Measurements from ENCODE around the gene CA10. TPM values are rescaled to one million over a fixed set of nuclear protein-coding genes. Genes with fewer than 3 reads are reported as not detected.

CA10 gene
- total and polyA plus RNA-seq, 2 of the 4 experiments (the other 2 are of a cell fraction), result not detected

DNA sequence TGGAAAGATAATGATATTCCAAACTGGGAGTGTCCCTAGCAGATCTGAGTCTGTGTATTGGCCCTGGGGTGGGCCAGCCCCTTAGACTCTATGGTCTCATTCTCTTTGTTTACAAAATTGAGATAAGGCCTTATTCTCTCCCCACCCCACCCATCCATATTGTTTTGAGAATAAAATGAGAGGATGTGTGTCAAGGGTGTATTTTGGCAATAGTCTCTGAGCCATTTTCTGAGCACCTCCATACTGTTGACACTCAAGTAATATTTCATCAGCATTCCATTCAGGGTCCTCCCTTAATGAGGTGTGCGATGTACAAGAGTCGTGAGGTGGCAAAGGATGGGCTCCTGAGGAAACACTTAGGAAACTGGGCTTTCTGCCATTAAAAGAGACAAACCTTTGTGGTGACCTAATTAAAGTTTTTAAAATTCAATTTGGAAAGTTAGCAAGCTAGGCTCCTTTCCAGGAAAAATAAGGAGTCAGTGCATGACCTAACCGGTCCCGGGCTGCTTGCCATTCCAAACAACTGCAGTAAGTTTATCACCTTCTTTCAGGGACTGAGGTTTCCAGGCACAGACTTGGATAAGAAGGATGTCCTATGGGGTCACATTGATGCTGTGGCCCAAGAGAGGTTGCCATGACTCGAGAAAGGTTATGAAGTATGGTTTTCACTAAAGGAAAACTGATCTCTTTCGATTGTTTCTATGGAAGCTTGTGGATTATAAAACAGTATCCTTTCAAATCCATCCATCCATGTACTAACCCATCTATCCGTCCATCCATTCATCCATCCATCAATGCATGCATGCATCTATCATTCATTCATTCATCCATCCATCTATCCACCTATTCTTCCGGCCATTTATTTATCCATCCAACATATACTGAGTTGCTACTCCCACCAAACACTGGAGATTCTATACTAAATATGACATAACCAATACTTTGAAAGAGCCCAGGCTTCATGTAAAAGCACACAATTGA, 454.9 kb downstream of the CA10 start:
- H3K79me1 ChIP-seq (ENCODE audit: low read depth in 1 of 2, low read length in 2 of 2), result no peaks in the 10 kb centered on the region
- no peak overlapping the region for H2AK9ac ChIP-seq (replicated peaks; ENCODE audit: low read depth, low read length, poor library complexity)
- no peak overlapping the region for H4K91ac ChIP-seq (ENCODE audit: insufficient read depth, low read depth, low read length)
- no peak overlapping the region for H3K27ac ChIP-seq (ENCODE audit: insufficient read depth, low read length)
- peaks cover 20% of the 10 kb centered on the region for H3K9me3 ChIP-seq (ENCODE audit: control insufficient read depth, insufficient read depth, low read length)
- ChIA-PET CTCF (no interaction called here), POLR2A (ENCODE audit: unreplicated experiment) (no interaction called here)
- H2BK15ac ChIP-seq (ENCODE audit: low read depth, low read length), result no peak overlapping the region
- H3K4ac ChIP-seq (ENCODE audit: low read depth, low read length), result no peak overlapping the region
- TF ChIP-seq RCOR1 (IDR thresholded peaks at IDR 0.05; ENCODE audit: insufficient replicate concordance, low read length), result no peak
- no peaks in the 10 kb centered on the region for H3K9me1 ChIP-seq (ENCODE audit: insufficient read depth, low read length)
- DNase-seq, result no peak
- H4K5ac ChIP-seq (ENCODE audit: low read depth, low read length), result no peak overlapping the region
- H3K4me1 ChIP-seq (ENCODE audit: control insufficient read depth, insufficient read depth, low read length), result no peaks in the 10 kb centered on the region
- in situ Hi-C loops (cut with MboI; ENCODE audit: low sequenced_read_pairs), result no loop called here
- H2BK120ac ChIP-seq (ENCODE audit: low read depth, low read length), result no peak overlapping the region
- H3K18ac ChIP-seq (ENCODE audit: low read depth, low read length), result no peak overlapping the region
- 35% methylated on average over 2 of the region's 8 CpGs; no CpG with 5 or more reads in 1 of the 2 experiments for WGBS, 2 experiments (ENCODE audit: extremely low coverage in 2 of 2, insufficient read length in 1 of 2)
- BruUV-seq (replicated peaks), result no TSS peak
- no peak overlapping the region for H2BK20ac ChIP-seq (ENCODE audit: low read depth, low read length)
- no peaks in the 10 kb centered on the region for H3K36me3 ChIP-seq (ENCODE audit: control insufficient read depth, insufficient read depth, low read length)
- H2BK5ac ChIP-seq (ENCODE audit: low read depth, low read length, poor library complexity, severe bottlenecking), result no peak overlapping the region
- no peak overlapping the region for H2AK5ac ChIP-seq (ENCODE audit: low read depth, low read length)
- no peaks in the 10 kb centered on the region for H3K27me3 ChIP-seq (ENCODE audit: control insufficient read depth, insufficient read depth, low read length)
- H4K20me1 ChIP-seq (ENCODE audit: insufficient read depth, low read length), result no peaks in the 10 kb centered on the region
- H3K14ac ChIP-seq (replicated peaks; ENCODE audit: low read depth, low read length), result no peak overlapping the region
- no peak overlapping the region for H3K23ac ChIP-seq (ENCODE audit: low read depth, low read length)
- H3K4me2 ChIP-seq (ENCODE audit: low read depth, low read length), result no peak overlapping the region
- no peak for ATAC-seq (ENCODE audit: low read depth)
- no peak overlapping the region for H2AFZ ChIP-seq (replicated peaks; ENCODE audit: low read length, poor library complexity)
- no peak overlapping the region for H3K4me3 ChIP-seq (ENCODE audit: insufficient read depth, low read depth, low read length)
- no peak overlapping the region for H3K9ac ChIP-seq (ENCODE audit: low read depth, low read length)
- dilution Hi-C loops (cut with HindIII; ENCODE audit: low sequenced_read_pairs, unreplicated experiment), result no loop called here
- H3K56ac ChIP-seq (ENCODE audit: extremely low read depth, insufficient read depth, low read length), result no peak overlapping the region
- no peak overlapping the region for H4K8ac ChIP-seq (ENCODE audit: low read depth in 2 of 2, low read length in 2 of 2)
- intact Hi-C loops (cut with micrococcal nuclease), result no loop called here
